H9 (cell line): ENCODE results near the gene BAIAP2. TPM values are rescaled to one million over a fixed set of nuclear protein-coding genes. Genes with fewer than 3 reads are reported as not detected.

Experiments used
- DNase-seq: peaks from one replicate; pipeline ENCODE4 v3.0.0-alpha.2; 2017
- H2AFZ ChIP-seq: one replicate; pipeline ENCODE4 v1.6.1; 2013; ENCODE audit warnings: mild to moderate bottlenecking, low read length, control low read depth, moderate library complexity
- H2AK5ac ChIP-seq: 2 replicates; pipeline ENCODE4 v1.6.1; 2013; ENCODE audit warnings: low read length, control low read depth, mixed read lengths; ENCODE audit not compliant: insufficient read length
- H2BK120ac ChIP-seq: one replicate; pipeline ENCODE4 v1.6.1; 2013; ENCODE audit warnings: low read depth, mild to moderate bottlenecking, low read length, control low read depth, inconsistent platforms; ENCODE audit not compliant: poor library complexity, severe bottlenecking
- H2BK12ac ChIP-seq: 2 replicates; pipeline ENCODE4 v1.6.1; 2013; ENCODE audit warnings: low read length, control low read depth, mixed read lengths, low read depth; ENCODE audit not compliant: insufficient read length
- H2BK15ac ChIP-seq: 2 replicates; pipeline ENCODE4 v1.6.1; 2013; ENCODE audit warnings: low read depth, low read length, control low read depth
- H2BK20ac ChIP-seq: one replicate; pipeline ENCODE4 v1.6.1; 2013; ENCODE audit warnings: low read depth, mild to moderate bottlenecking, low read length, control low read depth, inconsistent platforms; ENCODE audit not compliant: poor library complexity, severe bottlenecking
- H2BK5ac ChIP-seq: 2 replicates; pipeline ENCODE4 v1.6.1; 2013; ENCODE audit warnings: low read length, control low read depth, mixed read lengths; ENCODE audit not compliant: insufficient read length
- H3K14ac ChIP-seq: 2 replicates; pipeline ENCODE4 v1.6.1; 2013; ENCODE audit warnings: low read length, control low read depth; ENCODE audit not compliant: insufficient read depth
- H3K18ac ChIP-seq: 2 replicates; pipeline ENCODE4 v1.6.1; 2013; ENCODE audit warnings: low read depth, mild to moderate bottlenecking, mixed read lengths, low read length, control low read depth; ENCODE audit not compliant: insufficient read length
- H3K23ac ChIP-seq: 2 replicates; pipeline ENCODE4 v1.6.1; 2013; ENCODE audit warnings: low read length, control low read depth, mixed read lengths, low read depth; ENCODE audit not compliant: insufficient read length
- H3K23me2 ChIP-seq: 2 replicates; pipeline ENCODE4 v1.6.1; 2013; ENCODE audit warnings: low read depth, mild to moderate bottlenecking, mixed read lengths, low read length, control low read depth; ENCODE audit not compliant: insufficient read length, poor library complexity, severe bottlenecking
- H3K27ac ChIP-seq: 2 replicates; pipeline ENCODE4 v1.5.1; 2013; ENCODE audit warnings: low read length, control low read depth, mixed read lengths, low read depth; ENCODE audit not compliant: insufficient read length
- H3K27me3 ChIP-seq: 2 replicates; pipeline ENCODE4 v1.6.1; 2013; ENCODE audit warnings: low read length, control low read depth, inconsistent platforms; ENCODE audit not compliant: insufficient read depth
- H3K4ac ChIP-seq: 2 replicates; pipeline ENCODE4 v1.6.1; 2013; ENCODE audit warnings: low read depth, mild to moderate bottlenecking, control low read depth, inconsistent platforms, low read length, moderate library complexity
- H3K4me1 ChIP-seq: 2 replicates; pipeline ENCODE4 v1.6.1; 2013; ENCODE audit warnings: low read length, control low read depth, inconsistent platforms; ENCODE audit not compliant: insufficient read depth
- H3K4me2 ChIP-seq: 2 replicates; pipeline ENCODE4 v1.6.1; 2013; ENCODE audit warnings: low read length, control low read depth, mixed read lengths; ENCODE audit not compliant: insufficient read length, insufficient read depth
- H3K56ac ChIP-seq: 2 replicates; pipeline ENCODE4 v1.6.1; 2013; ENCODE audit warnings: low read depth, mild to moderate bottlenecking, mixed read lengths, low read length, control low read depth; ENCODE audit not compliant: insufficient read length
- H3K79me1 ChIP-seq: 2 replicates; pipeline ENCODE4 v1.6.1; 2013; ENCODE audit warnings: low read depth, mild to moderate bottlenecking, moderate library complexity, low read length, control low read depth, inconsistent platforms; ENCODE audit not compliant: insufficient read depth, poor library complexity, severe bottlenecking
- H3K79me2 ChIP-seq: 2 replicates; pipeline ENCODE4 v1.6.1; 2013; ENCODE audit warnings: low read length, control low read depth, inconsistent platforms; ENCODE audit not compliant: insufficient read depth
- H3K9ac ChIP-seq: 2 replicates; pipeline ENCODE4 v1.6.1; 2013; ENCODE audit warnings: low read length, control low read depth, mixed read lengths; ENCODE audit not compliant: insufficient read length; ENCODE audit errors: extremely low read depth
- H3K9me3 ChIP-seq: one replicate; pipeline ENCODE4 v1.6.1; 2013; ENCODE audit warnings: low read depth, low read length, inconsistent platforms; ENCODE audit not compliant: control insufficient read depth
- H3T11ph ChIP-seq: one replicate; pipeline ENCODE4 v1.6.1; 2013; ENCODE audit warnings: mild to moderate bottlenecking, low read length, control low read depth, inconsistent platforms
- H4K20me1 ChIP-seq: one replicate; pipeline ENCODE4 v1.6.1; 2013; ENCODE audit not compliant: control insufficient read depth, insufficient read length, insufficient read depth
- H4K5ac ChIP-seq: 2 replicates; pipeline ENCODE4 v1.6.1; 2013; ENCODE audit warnings: low read depth, mild to moderate bottlenecking, mixed read lengths, low read length, control low read depth; ENCODE audit not compliant: insufficient read length
- H4K8ac ChIP-seq: replicated peaks from 2 replicates; pipeline ENCODE4 v1.6.1; 2013; ENCODE audit warnings: low read length, control low read depth, mixed read lengths, low read depth; ENCODE audit not compliant: insufficient read length
- H4K91ac ChIP-seq: 2 replicates; pipeline ENCODE4 v1.6.1; 2013; ENCODE audit warnings: low read depth, mild to moderate bottlenecking, moderate library complexity, mixed read lengths, low read length, control low read depth; ENCODE audit not compliant: insufficient read length
- H3K27ac Mint-ChIP-seq, 3 experiments: 2 replicates in 2 of 3; 3 replicates in 1 of 3; pipeline ENCODE4 v1.8.0; 2020 to 2021; ENCODE audit warnings: mixed read lengths in 3 of 3, mild to moderate bottlenecking in 1 of 3, moderate library complexity in 1 of 3
- H3K27me3 Mint-ChIP-seq: 2 replicates; pipeline ENCODE4 v1.8.0; 2021; ENCODE audit warnings: low read depth, mild to moderate bottlenecking, moderate library complexity, mixed read lengths
- H3K36me3 Mint-ChIP-seq, 3 experiments: 2 replicates in 2 of 3; 3 replicates in 1 of 3; pipeline ENCODE4 v1.8.0; 2020 to 2021; ENCODE audit warnings: low read depth in 3 of 3, mixed read lengths in 3 of 3; ENCODE audit not compliant: insufficient read depth in 1 of 3
- H3K4me1 Mint-ChIP-seq, 2 experiments: 2 replicates each; pipeline ENCODE4 v1.8.0; 2020; ENCODE audit warnings: mixed read lengths in 2 of 2
- H3K4me3 Mint-ChIP-seq, 2 experiments: 2 replicates in 1 of 2; 3 replicates in 1 of 2; pipeline ENCODE4 v1.8.0; 2020 to 2021; ENCODE audit warnings: mild to moderate bottlenecking in 2 of 2, mixed read lengths in 2 of 2, moderate library complexity in 1 of 2
- H3K9me3 Mint-ChIP-seq, 2 experiments: 2 replicates in 1 of 2; 3 replicates in 1 of 2; pipeline ENCODE4 v1.8.0; 2020; ENCODE audit warnings: mild to moderate bottlenecking in 2 of 2, mixed read lengths in 2 of 2, moderate library complexity in 1 of 2
- WGBS: extraction: QIAGEN DNeasy Blood & Tissue Kit; methylation state at CpG from one replicate; pipeline ENCODE4 v1.1.7; 2013; ENCODE audit warnings: missing lambda C conversion rate, low lambda C conversion rate, mixed read lengths; ENCODE audit not compliant: insufficient read length; ENCODE audit errors: extremely low coverage; 5-methylcytosine and 5-hydroxymethylcytosine counted together
- total RNA-seq: library from RNA; stranded (reverse); gene quantifications from 2 replicates; pipeline ENCODE4 v1.2.1, GENCODE V29; 2021
- TF ChIP-seq, protein P1 (sequence below): fragments of 200-600 bp; sonication (generic); conservative IDR thresholded peaks from 3 replicates; pipeline ENCODE4 v1.8.0; 2021; ENCODE audit warnings: antibody characterized with exemption, mild to moderate bottlenecking

The BAIAP2 gene
- total RNA-seq, 1 experiment from 2014 or later = 27.8 TPM

- no peak overlapping the region for H2BK5ac ChIP-seq
- no peak overlapping the region for H2BK120ac ChIP-seq
- no peak overlapping the region for H2AFZ ChIP-seq
- DNase-seq = no peak
- no peak overlapping the region; the same call in 1 of the 2 replicates for H3K14ac ChIP-seq
- H3K4me2 ChIP-seq = no peak overlapping the region
- TF ChIP-seq, protein P1, sequence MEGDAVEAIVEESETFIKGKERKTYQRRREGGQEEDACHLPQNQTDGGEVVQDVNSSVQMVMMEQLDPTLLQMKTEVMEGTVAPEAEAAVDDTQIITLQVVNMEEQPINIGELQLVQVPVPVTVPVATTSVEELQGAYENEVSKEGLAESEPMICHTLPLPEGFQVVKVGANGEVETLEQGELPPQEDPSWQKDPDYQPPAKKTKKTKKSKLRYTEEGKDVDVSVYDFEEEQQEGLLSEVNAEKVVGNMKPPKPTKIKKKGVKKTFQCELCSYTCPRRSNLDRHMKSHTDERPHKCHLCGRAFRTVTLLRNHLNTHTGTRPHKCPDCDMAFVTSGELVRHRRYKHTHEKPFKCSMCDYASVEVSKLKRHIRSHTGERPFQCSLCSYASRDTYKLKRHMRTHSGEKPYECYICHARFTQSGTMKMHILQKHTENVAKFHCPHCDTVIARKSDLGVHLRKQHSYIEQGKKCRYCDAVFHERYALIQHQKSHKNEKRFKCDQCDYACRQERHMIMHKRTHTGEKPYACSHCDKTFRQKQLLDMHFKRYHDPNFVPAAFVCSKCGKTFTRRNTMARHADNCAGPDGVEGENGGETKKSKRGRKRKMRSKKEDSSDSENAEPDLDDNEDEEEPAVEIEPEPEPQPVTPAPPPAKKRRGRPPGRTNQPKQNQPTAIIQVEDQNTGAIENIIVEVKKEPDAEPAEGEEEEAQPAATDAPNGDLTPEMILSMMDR = no peak
- no peaks in the 10 kb centered on the region for H4K20me1 ChIP-seq
- H3K27me3 Mint-ChIP-seq = peaks cover 1% of the 10 kb centered on the region; the same call in 1 of the 2 replicates
- H3T11ph ChIP-seq = no peak overlapping the region
- H3K9ac ChIP-seq = no peak overlapping the region
- H3K27ac Mint-ChIP-seq = no peak overlapping the region
- H3K79me2 ChIP-seq = no peaks in the 10 kb centered on the region
- H2BK15ac ChIP-seq = no peak overlapping the region
- H2AK5ac ChIP-seq = no peak overlapping the region
- H3K4me1 ChIP-seq = no peaks in the 10 kb centered on the region
- WGBS = no CpG with 5 or more reads among the region's 37 CpGs
- H4K5ac ChIP-seq = no peak overlapping the region
- H4K91ac ChIP-seq = no peak overlapping the region
- H3K27ac ChIP-seq = no peak overlapping the region
- H3K4me1 Mint-ChIP-seq = peaks cover 2 to 10% of the 10 kb centered on the region in 2 experiments; a peak in 2 of 4 replicates
- H3K23me2 ChIP-seq = no peaks in the 10 kb centered on the region
- peaks cover 15 to 17% of the 10 kb centered on the region in 2 experiments for H3K9me3 Mint-ChIP-seq
- H3K56ac ChIP-seq = no peak overlapping the region
- no peaks in the 10 kb centered on the region for H3K79me1 ChIP-seq
- H3K18ac ChIP-seq = no peak overlapping the region
- no peaks in the 10 kb centered on the region for H3K27me3 ChIP-seq
- H3K23ac ChIP-seq = no peak overlapping the region
- no peak overlapping the region for H3K4ac ChIP-seq
- H3K9me3 ChIP-seq = no peaks in the 10 kb centered on the region
- H2BK12ac ChIP-seq = no peak overlapping the region
- H2BK20ac ChIP-seq = no peak overlapping the region
- H3K4me3 Mint-ChIP-seq = no peak overlapping the region
- no peak overlapping the region for H4K8ac ChIP-seq
- peaks cover 0 to 7% (median 0%) of the 10 kb centered on the region in 3 experiments; a peak in 4 of 7 replicates for H3K36me3 Mint-ChIP-seq
Measured at GRCh38 chr17:81140695-81141094, 105.7 kb downstream of the BAIAP2 start.
